ENCODE results near the gene PODXL. TPM values are rescaled to one million over a fixed set of nuclear protein-coding genes. Genes with fewer than 3 reads are reported as not detected.

Gene PODXL
- polyA plus RNA-seq, 1 donor (not counting 4 experiments of a cell fraction or from before 2014, with no cell fraction given): 0.08 TPM

DNA sequence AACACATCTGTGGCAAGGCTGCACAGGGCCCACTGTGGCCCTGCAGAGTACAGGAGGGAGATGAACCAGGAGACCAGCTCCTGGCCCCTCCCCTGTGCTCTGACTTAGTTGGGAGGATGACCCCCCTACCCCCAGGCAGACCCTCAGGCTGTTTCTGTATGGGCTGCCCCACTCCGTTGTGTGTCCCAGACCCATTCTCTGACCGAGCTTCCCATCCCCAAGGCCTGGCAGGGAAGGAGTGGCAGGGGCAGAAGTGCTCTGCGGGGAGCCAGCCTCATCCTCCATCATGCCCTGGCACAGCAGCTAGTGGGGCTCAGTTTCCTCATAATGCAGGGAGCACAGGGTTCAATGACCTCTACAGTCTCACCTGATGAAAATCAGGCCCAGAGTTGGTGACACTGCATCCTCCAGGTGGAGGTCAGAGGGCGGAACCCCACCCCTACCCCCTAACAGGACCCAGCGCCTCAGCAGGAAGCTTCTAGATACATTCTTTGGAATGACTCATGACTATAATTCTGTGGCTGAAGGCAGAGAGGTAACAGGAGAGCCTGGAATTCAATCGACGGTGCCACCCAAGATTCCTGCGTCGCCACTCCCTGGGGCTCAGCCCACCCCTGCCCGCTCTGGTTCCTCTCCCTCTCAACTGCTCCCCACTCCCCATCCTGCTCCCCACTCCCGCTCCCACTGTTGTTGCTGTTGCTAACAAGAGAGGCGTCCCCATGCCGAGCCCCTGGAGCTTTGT lies 18.2 kb downstream of the PODXL start:
- H3K36me3 ChIP-seq (ENCODE audit: control insufficient read depth in 2 of 2, extremely low read depth in 1 of 2, insufficient read depth in 2 of 2, low read length in 2 of 2): no peaks in the 10 kb centered on the region
- dilution Hi-C loops (cut with MboI; ENCODE audit: extremely low pct_ligation_motif_present, low sequenced_read_pairs): no loop called here
- H2AFZ ChIP-seq (ENCODE audit: control insufficient read depth, low read length): peak overlapping the region; percentile 67
- no peaks in the 10 kb centered on the region for H3K27me3 ChIP-seq (ENCODE audit: control insufficient read depth, extremely low read depth, insufficient read depth, low read length)
- no peaks in the 10 kb centered on the region for H3K79me2 ChIP-seq (ENCODE audit: control insufficient read depth, insufficient read depth, low read length)
- H3K9me1 ChIP-seq (ENCODE audit: control insufficient read depth, extremely low read depth, insufficient read depth, low read length): no peaks in the 10 kb centered on the region
- TF ChIP-seq EZH2 (IDR thresholded peaks at IDR 0.05; ENCODE audit: low read length): no peak
- TF ChIP-seq, protein P1, sequence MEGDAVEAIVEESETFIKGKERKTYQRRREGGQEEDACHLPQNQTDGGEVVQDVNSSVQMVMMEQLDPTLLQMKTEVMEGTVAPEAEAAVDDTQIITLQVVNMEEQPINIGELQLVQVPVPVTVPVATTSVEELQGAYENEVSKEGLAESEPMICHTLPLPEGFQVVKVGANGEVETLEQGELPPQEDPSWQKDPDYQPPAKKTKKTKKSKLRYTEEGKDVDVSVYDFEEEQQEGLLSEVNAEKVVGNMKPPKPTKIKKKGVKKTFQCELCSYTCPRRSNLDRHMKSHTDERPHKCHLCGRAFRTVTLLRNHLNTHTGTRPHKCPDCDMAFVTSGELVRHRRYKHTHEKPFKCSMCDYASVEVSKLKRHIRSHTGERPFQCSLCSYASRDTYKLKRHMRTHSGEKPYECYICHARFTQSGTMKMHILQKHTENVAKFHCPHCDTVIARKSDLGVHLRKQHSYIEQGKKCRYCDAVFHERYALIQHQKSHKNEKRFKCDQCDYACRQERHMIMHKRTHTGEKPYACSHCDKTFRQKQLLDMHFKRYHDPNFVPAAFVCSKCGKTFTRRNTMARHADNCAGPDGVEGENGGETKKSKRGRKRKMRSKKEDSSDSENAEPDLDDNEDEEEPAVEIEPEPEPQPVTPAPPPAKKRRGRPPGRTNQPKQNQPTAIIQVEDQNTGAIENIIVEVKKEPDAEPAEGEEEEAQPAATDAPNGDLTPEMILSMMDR (optimal IDR thresholded peaks at IDR 0.05 in 1 of 3, IDR thresholded peaks at IDR 0.05 in 1 of 3, conservative IDR thresholded peaks at IDR 0.05 in 1 of 3; ENCODE audit: extremely low read depth in 1 of 3, insufficient read depth in 2 of 3, low read length in 3 of 3): no peak
- no peak overlapping the region for H3K27ac ChIP-seq (ENCODE audit: control insufficient read depth, insufficient read depth, low read length)
- H3K4me3 ChIP-seq (ENCODE audit: control insufficient read depth in 2 of 3, extremely low read depth in 1 of 3, insufficient read depth in 2 of 3, low read depth in 1 of 3, low read length in 3 of 3): no peak overlapping the region
- H4K20me1 ChIP-seq (ENCODE audit: control insufficient read depth, extremely low read depth, insufficient read depth, low read length): no peaks in the 10 kb centered on the region
- no peaks in the 10 kb centered on the region for H3K9me3 ChIP-seq (ENCODE audit: control insufficient read depth, low read depth, low read length)
- peaks cover 12% of the 10 kb centered on the region for H3K4me1 ChIP-seq (ENCODE audit: control insufficient read depth, extremely low read depth, insufficient read depth, low read length)
- no peak overlapping the region for H3K9ac ChIP-seq (ENCODE audit: control insufficient read depth, extremely low read depth, insufficient read depth, low read length)
- H3K4me2 ChIP-seq (ENCODE audit: control insufficient read depth, extremely low read depth, insufficient read depth, low read depth, low read length): no peak overlapping the region
- FAIRE-seq: no peak
- DNase-seq (ENCODE audit: low read depth, low spot score): peak; percentile 38

DNA sequence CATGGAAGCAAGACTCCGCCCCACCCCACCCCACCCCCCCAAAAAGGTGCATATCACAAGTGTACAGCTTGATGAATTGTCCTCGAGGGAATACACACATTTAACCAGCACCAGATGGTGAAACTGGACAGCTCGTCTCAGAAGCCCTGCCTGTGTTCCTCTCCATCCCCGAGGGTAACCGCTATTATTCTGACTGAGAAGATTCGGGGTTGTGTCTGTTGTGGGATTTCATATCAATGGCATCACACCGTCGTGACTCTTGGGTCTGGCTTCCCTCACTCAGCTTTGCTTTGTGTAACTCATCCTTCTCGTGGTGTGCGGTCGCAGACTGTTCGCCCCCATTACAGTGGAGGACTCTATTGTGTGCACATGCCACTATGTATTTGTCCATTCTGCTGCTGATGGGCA lies 18.9 kb downstream of the PODXL start:
- Histone ChIP-seq H3K36me3 (ENCODE audit: control insufficient read depth in 2 of 2, extremely low read depth in 1 of 2, insufficient read depth in 2 of 2, low read length in 2 of 2) (no peaks in the 10 kb centered on the region), H3K27me3 (ENCODE audit: control insufficient read depth, extremely low read depth, insufficient read depth, low read length) (no peaks in the 10 kb centered on the region), H3K4me3 (ENCODE audit: control insufficient read depth in 2 of 3, extremely low read depth in 1 of 3, insufficient read depth in 2 of 3, low read depth in 1 of 3, low read length in 3 of 3) (no peak overlapping the region), H2AFZ (ENCODE audit: control insufficient read depth, low read length) (no peak overlapping the region), H3K4me2 (ENCODE audit: control insufficient read depth, extremely low read depth, insufficient read depth, low read depth, low read length) (no peak overlapping the region), H4K20me1 (ENCODE audit: control insufficient read depth, extremely low read depth, insufficient read depth, low read length) (no peaks in the 10 kb centered on the region), H3K9ac (ENCODE audit: control insufficient read depth, extremely low read depth, insufficient read depth, low read length) (no peak overlapping the region), H3K27ac (ENCODE audit: control insufficient read depth, insufficient read depth, low read length) (no peak overlapping the region), H3K4me1 (ENCODE audit: control insufficient read depth, extremely low read depth, insufficient read depth, low read length) (peaks cover 12% of the 10 kb centered on the region), H3K9me3 (ENCODE audit: control insufficient read depth, low read depth, low read length) (no peaks in the 10 kb centered on the region), H3K79me2 (ENCODE audit: control insufficient read depth, insufficient read depth, low read length) (no peaks in the 10 kb centered on the region), H3K9me1 (ENCODE audit: control insufficient read depth, extremely low read depth, insufficient read depth, low read length) (no peaks in the 10 kb centered on the region)
- dilution Hi-C loops (cut with MboI; ENCODE audit: extremely low pct_ligation_motif_present, low sequenced_read_pairs): no loop called here
- no peak for DNase-seq (ENCODE audit: low read depth, low spot score)
- TF ChIP-seq, protein P1 (optimal IDR thresholded peaks at IDR 0.05 in 1 of 3, IDR thresholded peaks at IDR 0.05 in 1 of 3, conservative IDR thresholded peaks at IDR 0.05 in 1 of 3; ENCODE audit: extremely low read depth in 1 of 3, insufficient read depth in 2 of 3, low read length in 3 of 3): no peak
- TF ChIP-seq EZH2 (IDR thresholded peaks at IDR 0.05; ENCODE audit: low read length): no peak
- no peak for FAIRE-seq

Measured in keratinocyte (primary cell).